HG02678 (cell line): Measurements from ENCODE around the gene RNPEP.
"Not testable (repeated sequence)": the region's sequence is repeated elsewhere in the genome, so short reads cannot be mapped to it uniquely, and the experiment has no call there.

Experiments used
- ATAC-seq: cut with Tn5 transposase; IDR thresholded peaks from one replicate; pipeline ENCODE4 v1.9.1; 2021; ENCODE audit warnings: mild to moderate bottlenecking, moderate library complexity; ENCODE audit not compliant: unreplicated experiment

RNPEP gene

GRCh38 chr1:201982623-201983379, at the start of gene RNPEP:
Gene RNPEP, plus strand, starts transcription at chr1:201982648. Its CDS starts 19 bp downstream, at chr1:201982667.
- ATAC-seq = peak; percentile 84

GRCh38 chr1:201933840-201934430, 48.5 kb upstream of the RNPEP start:
- ATAC-seq = no peak

- no peak for ATAC-seq
Measured at GRCh38 chr1:201937624-201938213, 44.7 kb upstream of the RNPEP start.

GRCh38 chr1:201938440-201939035, 43.9 kb upstream of the RNPEP start:
- no peak for ATAC-seq

GRCh38 chr1:201939148-201939547, 43.3 kb upstream of the RNPEP start:
- no peak for ATAC-seq

- ATAC-seq = no peak
Measured at GRCh38 chr1:201939574-201939973, 42.9 kb upstream of the RNPEP start.

- not testable (repeated sequence) for ATAC-seq
Measured at GRCh38 chr1:201940316-201940715, 42.1 kb upstream of the RNPEP start.

- ATAC-seq = no peak
Measured at GRCh38 chr1:201941420-201942128, 40.9 kb upstream of the RNPEP start.

GRCh38 chr1:201942129-201942495, 40.3 kb upstream of the RNPEP start:
- ATAC-seq = no peak

- ATAC-seq = no peak
Measured at GRCh38 chr1:201944002-201944401, 38.4 kb upstream of the RNPEP start.

GRCh38 chr1:201944639-201945038, 37.8 kb upstream of the RNPEP start:
- no peak for ATAC-seq

- no peak for ATAC-seq
Measured at GRCh38 chr1:201945157-201945556, 37.3 kb upstream of the RNPEP start.

- no peak for ATAC-seq
Measured at GRCh38 chr1:201945863-201946223, 36.6 kb upstream of the RNPEP start.

- no peak for ATAC-seq
Measured at GRCh38 chr1:201946224-201946908, 36.1 kb upstream of the RNPEP start, which contains the start of gene LMOD1. Gene LMOD1, minus strand, starts transcription at chr1:201946548. Its CDS starts 208 bp downstream, at chr1:201946340.

- no peak for ATAC-seq
Measured at GRCh38 chr1:201947697-201948008, 34.8 kb upstream of the RNPEP start.

- ATAC-seq = no peak
Measured at GRCh38 chr1:201949491-201949890, 33.0 kb upstream of the RNPEP start.

- no peak for ATAC-seq
Measured at GRCh38 chr1:201954263-201955008, 28.0 kb upstream of the RNPEP start.

- ATAC-seq = peak; percentile 100
Measured at GRCh38 chr1:201955009-201955728, 27.3 kb upstream of the RNPEP start, which contains the start of gene TIMM17A. Gene TIMM17A, plus strand, starts transcription at chr1:201955503. Its CDS starts 24 bp downstream, at chr1:201955527.

GRCh38 chr1:201955729-201956143, 26.7 kb upstream of the RNPEP start:
- no peak for ATAC-seq
